ENCODE results near the gene EDIL3.

- TF ChIP-seq EZH2 (IDR thresholded peaks at IDR 0.05; ENCODE audit: borderline replicate concordance, low read length): no peak
- no peak for TF ChIP-seq CTCF (IDR thresholded peaks at IDR 0.05; ENCODE audit: low read length)
Measured at GRCh38 chr5:84392836-84393235, 8.2 kb upstream of the EDIL3 start.

Data from OCI-LY1 (cell line).